Stimulated activated CD8-positive, alpha-beta memory T cell treated with anti-CD3 and anti-CD28 coated beads, Interleukin-15, amount 100 ng/mL, for 4 hours (primary cell): Measurements from ENCODE around the gene NFILZ.
A peak's percentile ranks its signal among the peaks of the same experiment; 100 is the strongest.

ENCODE experiments used
- DNase-seq, 2 donors: peaks; one replicate each; pipeline ENCODE4 v3.0.0-alpha.2; 2020; ENCODE audit warnings: low read depth in 2 of 2

The NFILZ gene

GRCh38 chr19:8641908-8642547 lies 11.6 kb downstream of the NFILZ start:
- DNase-seq: no peak

GRCh38 chr19:8642561-8642960 lies 12.1 kb downstream of the NFILZ start:
- DNase-seq: no peak

- no peak for DNase-seq
Measured at GRCh38 chr19:8643860-8644653, 13.6 kb downstream of the NFILZ start.

GRCh38 chr19:8648240-8648639 lies 17.8 kb downstream of the NFILZ start:
- DNase-seq: no peak

- DNase-seq: peak; percentile 38 to 54
Measured at GRCh38 chr19:8654591-8655339, 24.3 kb downstream of the NFILZ start.

- peak in 1 of 2 donors; percentile 14 for DNase-seq
Measured at GRCh38 chr19:8655340-8655709, 24.9 kb downstream of the NFILZ start.

GRCh38 chr19:8657869-8658268 lies 27.4 kb downstream of the NFILZ start:
- no peak for DNase-seq

GRCh38 chr19:8659905-8660304 lies 29.5 kb downstream of the NFILZ start:
- DNase-seq: no peak

GRCh38 chr19:8662263-8662662 lies 31.8 kb downstream of the NFILZ start:
- DNase-seq: no peak

GRCh38 chr19:8663920-8664670 lies 33.7 kb downstream of the NFILZ start:
- no peak for DNase-seq

GRCh38 chr19:8664671-8665057 lies 34.2 kb downstream of the NFILZ start:
- DNase-seq: no peak

- no peak for DNase-seq
Measured at GRCh38 chr19:8665468-8666213, 35.2 kb downstream of the NFILZ start.

GRCh38 chr19:8666814-8667405 lies 36.5 kb downstream of the NFILZ start:
- no peak for DNase-seq

GRCh38 chr19:8673276-8673891 lies 43.0 kb downstream of the NFILZ start:
- no peak for DNase-seq

GRCh38 chr19:8675066-8675465 lies 44.6 kb downstream of the NFILZ start:
- no peak for DNase-seq

GRCh38 chr19:8678244-8678807 lies 47.9 kb downstream of the NFILZ start:
- no peak for DNase-seq
